Activated gamma-delta T cell treated with Interleukin-2 at 50 U/mL for 16 hours (primary cell): Measurements from ENCODE around the gene SLC22A23.

Experiments used
- DNase-seq: peaks from one replicate; pipeline ENCODE4 v3.0.0-alpha.2; 2020

Gene SLC22A23

GRCh38 chr6:3235486-3235885 is 221.4 kb downstream of the SLC22A23 start:
- no peak for DNase-seq

GRCh38 chr6:3233904-3234303 is 222.9 kb downstream of the SLC22A23 start:
- DNase-seq = no peak

- no peak for DNase-seq
Observed at GRCh38 chr6:3233321-3233720, 223.5 kb downstream of the SLC22A23 start.

GRCh38 chr6:3232017-3232945 is 224.6 kb downstream of the SLC22A23 start:
- no peak for DNase-seq

GRCh38 chr6:3231247-3232016 is 225.4 kb downstream of the SLC22A23 start:
- DNase-seq = no peak

- DNase-seq = no peak
Observed at GRCh38 chr6:3230900-3231246, 226.0 kb downstream of the SLC22A23 start.

GRCh38 chr6:3230256-3230882 is 226.5 kb downstream of the SLC22A23 start:
- DNase-seq = no peak

- DNase-seq = no peak
Observed at GRCh38 chr6:3229566-3230178, 227.2 kb downstream of the SLC22A23 start.

GRCh38 chr6:3228771-3229565 is 227.9 kb downstream of the SLC22A23 start:
- DNase-seq = no peak

GRCh38 chr6:3228046-3228671 is 228.7 kb downstream of the SLC22A23 start:
- no peak for DNase-seq

- DNase-seq = no peak
Observed at GRCh38 chr6:3227363-3228045, 229.3 kb downstream of the SLC22A23 start, which contains the start of gene TUBB2B. Gene TUBB2B (minus strand): TSS chr6:3227653. CDS start chr6:3227543, 110 bp downstream.

GRCh38 chr6:3226481-3227362 is 230.1 kb downstream of the SLC22A23 start:
- DNase-seq = no peak

GRCh38 chr6:3226042-3226441 is 230.8 kb downstream of the SLC22A23 start:
- no peak for DNase-seq

- no peak for DNase-seq
Observed at GRCh38 chr6:3222506-3223038, 234.3 kb downstream of the SLC22A23 start.

- no peak for DNase-seq
Observed at GRCh38 chr6:3221578-3221977, 235.3 kb downstream of the SLC22A23 start.

- no peak for DNase-seq
Observed at GRCh38 chr6:3220366-3220765, 236.5 kb downstream of the SLC22A23 start.
